ENCODE data around the gene MSI2. TPM values are rescaled to one million over a fixed set of nuclear protein-coding genes. Genes with fewer than 3 reads are reported as not detected.
A peak's percentile ranks its signal among the peaks of the same experiment; 100 is the strongest.

MSI2 gene
- total and polyA plus RNA-seq, 2 experiments from 2014 or later = 18.9 to 41.8 TPM

DNA sequence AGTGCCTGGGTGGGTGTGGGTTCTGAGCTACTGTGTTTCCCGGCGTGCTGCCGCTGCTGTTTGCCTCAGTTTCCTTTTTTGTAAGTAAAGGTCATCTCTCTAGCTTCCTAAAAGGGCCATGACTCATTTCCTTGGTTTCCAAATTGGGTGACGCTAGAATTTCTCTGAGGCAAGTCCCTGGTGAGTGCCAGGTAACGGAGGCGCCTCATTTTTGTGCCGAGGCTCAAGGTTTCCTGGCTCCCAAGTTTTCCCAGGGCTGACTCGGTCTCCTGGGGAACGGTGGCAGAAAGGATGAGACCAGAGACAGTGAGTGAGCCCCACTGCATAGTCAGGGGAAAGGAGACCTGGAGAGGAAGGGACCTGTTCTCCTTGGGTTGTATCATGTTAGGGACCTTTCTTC lies 20.3 kb downstream of the MSI2 start (continued):
- TF ChIP-seq EZH2 (IDR thresholded peaks at IDR 0.05; ENCODE audit: low read depth, unreplicated experiment) (no peak), JUNB (IDR thresholded peaks at IDR 0.05; ENCODE audit: unreplicated experiment) (no peak), NANOG (IDR thresholded peaks at IDR 0.05; ENCODE audit: borderline replicate concordance) (no peak), ZNF114 (CRISPR knock-in tag; IDR thresholded peaks at IDR 0.05) (no peak)

GRCh38 chr17:57277923-57278604 lies 21.7 kb downstream of the MSI2 start:
- no peak overlapping the region for H2AFZ ChIP-seq
- H3K4me1 Mint-ChIP-seq = peaks cover 35% of the 10 kb centered on the region
- peaks cover 16% of the 10 kb centered on the region for H3K4me1 ChIP-seq (ENCODE audit: insufficient read depth)
- H3K4me2 ChIP-seq = no peak overlapping the region
- H3K27me3 Mint-ChIP-seq (ENCODE audit: insufficient read depth, low read depth, poor library complexity) = peaks cover 4% of the 10 kb centered on the region
- H3K4me3 ChIP-seq = no peak overlapping the region
- H4K20me1 ChIP-seq (replicated peaks; ENCODE audit: insufficient read depth) = peaks cover 67% of the 10 kb centered on the region
- TF ChIP-seq NANOG (IDR thresholded peaks at IDR 0.05; ENCODE audit: borderline replicate concordance) = no peak
- TF ChIP-seq ZNF331 (CRISPR knock-in tag; IDR thresholded peaks at IDR 0.05; ENCODE audit: low read depth) = no peak
- no peak for TF ChIP-seq ZNF114 (CRISPR knock-in tag; IDR thresholded peaks at IDR 0.05)
- H3K9me3 Mint-ChIP-seq = no peaks in the 10 kb centered on the region
- peaks cover 13% of the 10 kb centered on the region for H3K79me2 ChIP-seq (replicated peaks; ENCODE audit: insufficient read depth)
- H3K36me3 ChIP-seq (ENCODE audit: insufficient read depth) = no peaks in the 10 kb centered on the region; the same call in 1 of the 2 replicates
- H3K27ac ChIP-seq (ENCODE audit: low read depth) = no peak overlapping the region
- ATAC-seq (no peak), DNase-seq (ENCODE audit: low spot score) (no peak)
- no peaks in the 10 kb centered on the region for H3F3A ChIP-seq (replicated peaks; ENCODE audit: low read depth)
- H3K4me3 Mint-ChIP-seq = no peak overlapping the region
- H3K9me2 ChIP-seq (ENCODE audit: insufficient read depth) = no peaks in the 10 kb centered on the region
- H3K27me3 ChIP-seq (ENCODE audit: insufficient read depth) = no peaks in the 10 kb centered on the region
- H3K36me3 Mint-ChIP-seq (ENCODE audit: low read depth) = peaks cover 25% of the 10 kb centered on the region; the same call in 2 of the 3 replicates
- no peak overlapping the region for H3K27ac Mint-ChIP-seq

DNA sequence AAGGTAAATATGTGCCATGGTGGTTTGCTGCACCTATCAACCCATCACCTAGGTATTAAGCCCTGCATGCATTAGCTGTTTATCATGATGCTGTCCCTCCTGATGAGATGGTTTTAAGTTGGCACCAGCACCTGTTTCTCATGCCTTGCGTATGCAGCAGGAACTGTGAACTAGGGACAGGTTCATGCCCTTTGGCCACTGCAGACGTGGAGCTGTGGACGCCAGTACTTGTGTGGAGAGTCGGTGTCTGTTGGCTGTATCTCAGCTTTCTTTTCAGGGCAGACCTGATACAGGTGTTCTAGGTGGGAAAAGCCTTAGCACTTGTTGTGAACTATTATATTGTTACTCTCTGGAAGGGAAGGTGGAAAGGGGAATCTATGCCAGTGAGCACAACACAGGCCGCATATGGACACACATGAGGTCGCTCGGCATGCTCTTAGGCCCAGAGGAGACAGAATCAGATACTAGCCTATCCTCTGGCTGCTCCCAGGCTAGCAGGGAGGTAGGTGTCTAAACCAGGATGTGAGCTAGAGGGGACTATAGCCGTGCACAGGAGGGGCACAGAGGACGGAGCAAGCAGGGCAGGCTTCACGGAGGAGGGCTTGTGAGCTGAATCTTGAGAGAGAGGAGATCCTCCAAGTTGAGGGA lies 22.5 kb downstream of the MSI2 start:
- peaks cover 4% of the 10 kb centered on the region for H3K27me3 Mint-ChIP-seq (ENCODE audit: insufficient read depth, low read depth, poor library complexity)
- Histone ChIP-seq H3K9me2 (ENCODE audit: insufficient read depth) (no peaks in the 10 kb centered on the region), H3K36me3 (ENCODE audit: insufficient read depth) (no peaks in the 10 kb centered on the region; the same call in 1 of the 2 replicates), H3K27ac (ENCODE audit: low read depth) (no peak overlapping the region), H3K4me2 (no peak overlapping the region), H3F3A (replicated peaks; ENCODE audit: low read depth) (no peaks in the 10 kb centered on the region), H2AFZ (no peak overlapping the region), H3K4me1 (ENCODE audit: insufficient read depth) (peaks cover 24% of the 10 kb centered on the region), H3K79me2 (replicated peaks; ENCODE audit: insufficient read depth) (peaks cover 13% of the 10 kb centered on the region), H3K27me3 (ENCODE audit: insufficient read depth) (no peaks in the 10 kb centered on the region), H3K4me3 (no peak overlapping the region), H4K20me1 (replicated peaks; ENCODE audit: insufficient read depth) (peaks cover 63% of the 10 kb centered on the region)
- TF ChIP-seq STAT1 (IDR thresholded peaks at IDR 0.05; ENCODE audit: unreplicated experiment) = no peak
- TF ChIP-seq, protein P1, sequence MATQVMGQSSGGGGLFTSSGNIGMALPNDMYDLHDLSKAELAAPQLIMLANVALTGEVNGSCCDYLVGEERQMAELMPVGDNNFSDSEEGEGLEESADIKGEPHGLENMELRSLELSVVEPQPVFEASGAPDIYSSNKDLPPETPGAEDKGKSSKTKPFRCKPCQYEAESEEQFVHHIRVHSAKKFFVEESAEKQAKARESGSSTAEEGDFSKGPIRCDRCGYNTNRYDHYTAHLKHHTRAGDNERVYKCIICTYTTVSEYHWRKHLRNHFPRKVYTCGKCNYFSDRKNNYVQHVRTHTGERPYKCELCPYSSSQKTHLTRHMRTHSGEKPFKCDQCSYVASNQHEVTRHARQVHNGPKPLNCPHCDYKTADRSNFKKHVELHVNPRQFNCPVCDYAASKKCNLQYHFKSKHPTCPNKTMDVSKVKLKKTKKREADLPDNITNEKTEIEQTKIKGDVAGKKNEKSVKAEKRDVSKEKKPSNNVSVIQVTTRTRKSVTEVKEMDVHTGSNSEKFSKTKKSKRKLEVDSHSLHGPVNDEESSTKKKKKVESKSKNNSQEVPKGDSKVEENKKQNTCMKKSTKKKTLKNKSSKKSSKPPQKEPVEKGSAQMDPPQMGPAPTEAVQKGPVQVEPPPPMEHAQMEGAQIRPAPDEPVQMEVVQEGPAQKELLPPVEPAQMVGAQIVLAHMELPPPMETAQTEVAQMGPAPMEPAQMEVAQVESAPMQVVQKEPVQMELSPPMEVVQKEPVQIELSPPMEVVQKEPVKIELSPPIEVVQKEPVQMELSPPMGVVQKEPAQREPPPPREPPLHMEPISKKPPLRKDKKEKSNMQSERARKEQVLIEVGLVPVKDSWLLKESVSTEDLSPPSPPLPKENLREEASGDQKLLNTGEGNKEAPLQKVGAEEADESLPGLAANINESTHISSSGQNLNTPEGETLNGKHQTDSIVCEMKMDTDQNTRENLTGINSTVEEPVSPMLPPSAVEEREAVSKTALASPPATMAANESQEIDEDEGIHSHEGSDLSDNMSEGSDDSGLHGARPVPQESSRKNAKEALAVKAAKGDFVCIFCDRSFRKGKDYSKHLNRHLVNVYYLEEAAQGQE (IDR thresholded peaks at IDR 0.05; ENCODE audit: unreplicated experiment) = no peak
- no peak for TF ChIP-seq CTCF (conservative IDR thresholded peaks at IDR 0.05; ENCODE audit: low read depth in 2 of 2)
- TF ChIP-seq CREB1 (CRISPR knock-in tag; IDR thresholded peaks at IDR 0.05; ENCODE audit: low read depth) = no peak
- no peak for TF ChIP-seq JUNB (IDR thresholded peaks at IDR 0.05; ENCODE audit: unreplicated experiment)
- no peak for TF ChIP-seq ZNF331 (CRISPR knock-in tag; IDR thresholded peaks at IDR 0.05; ENCODE audit: low read depth)
- TF ChIP-seq POLR2AphosphoS5 (IDR thresholded peaks at IDR 0.05; ENCODE audit: low read depth) = no peak
- TF ChIP-seq EZH2phosphoT487 (IDR thresholded peaks at IDR 0.05; ENCODE audit: unreplicated experiment) = no peak
- no peak for TF ChIP-seq EZH2 (IDR thresholded peaks at IDR 0.05; ENCODE audit: low read depth, unreplicated experiment)
- TF ChIP-seq ETS1 (IDR thresholded peaks at IDR 0.05) = no peak
- TF ChIP-seq NANOG (IDR thresholded peaks at IDR 0.05; ENCODE audit: borderline replicate concordance) = no peak
- no peak for TF ChIP-seq ZNF114 (CRISPR knock-in tag; IDR thresholded peaks at IDR 0.05)
- H3K27ac Mint-ChIP-seq = no peak overlapping the region
- peaks cover 43% of the 10 kb centered on the region for H3K4me1 Mint-ChIP-seq
- no peak overlapping the region for H3K4me3 Mint-ChIP-seq
- H3K9me3 Mint-ChIP-seq = no peaks in the 10 kb centered on the region
- peaks cover 21% of the 10 kb centered on the region; the same call in 2 of the 3 replicates for H3K36me3 Mint-ChIP-seq (ENCODE audit: low read depth)
- ATAC-seq (peak; percentile 22; the same call in 2 of the 3 replicates), DNase-seq (ENCODE audit: low spot score) (no peak)

Measured in GM23338 (cell line).